GM13976 (cell line): Measurements from ENCODE around the gene RPL32.

Experiments
- DNase-seq: peaks from one replicate; pipeline ENCODE4 v3.0.0; 2012; ENCODE audit warnings: low spot score
- in situ Hi-C: fragments of 300-500 bp; cut with MboI; formaldehyde crosslinking; loops from one replicate; pipeline ENCODE4 v1.12.0; 2022; ENCODE audit warnings: low sequenced_read_pairs, mixed read lengths, inconsistent platforms; ENCODE audit not compliant: unreplicated experiment
- TF ChIP-seq, protein P1 (sequence below): IDR thresholded peaks from 2 replicates; pipeline ENCODE4 v1.5.1; 2012; ENCODE audit warnings: borderline replicate concordance, mild to moderate bottlenecking; ENCODE audit not compliant: insufficient read depth; ENCODE audit errors: extremely low read depth, missing control alignments, control extremely low read depth

RPL32 gene

GRCh38 chr3:12875857-12876836 lies 34.8 kb upstream of the RPL32 start:
- peak; percentile 64 for DNase-seq
- in situ Hi-C loops, result no loop called here
- TF ChIP-seq, protein P1, sequence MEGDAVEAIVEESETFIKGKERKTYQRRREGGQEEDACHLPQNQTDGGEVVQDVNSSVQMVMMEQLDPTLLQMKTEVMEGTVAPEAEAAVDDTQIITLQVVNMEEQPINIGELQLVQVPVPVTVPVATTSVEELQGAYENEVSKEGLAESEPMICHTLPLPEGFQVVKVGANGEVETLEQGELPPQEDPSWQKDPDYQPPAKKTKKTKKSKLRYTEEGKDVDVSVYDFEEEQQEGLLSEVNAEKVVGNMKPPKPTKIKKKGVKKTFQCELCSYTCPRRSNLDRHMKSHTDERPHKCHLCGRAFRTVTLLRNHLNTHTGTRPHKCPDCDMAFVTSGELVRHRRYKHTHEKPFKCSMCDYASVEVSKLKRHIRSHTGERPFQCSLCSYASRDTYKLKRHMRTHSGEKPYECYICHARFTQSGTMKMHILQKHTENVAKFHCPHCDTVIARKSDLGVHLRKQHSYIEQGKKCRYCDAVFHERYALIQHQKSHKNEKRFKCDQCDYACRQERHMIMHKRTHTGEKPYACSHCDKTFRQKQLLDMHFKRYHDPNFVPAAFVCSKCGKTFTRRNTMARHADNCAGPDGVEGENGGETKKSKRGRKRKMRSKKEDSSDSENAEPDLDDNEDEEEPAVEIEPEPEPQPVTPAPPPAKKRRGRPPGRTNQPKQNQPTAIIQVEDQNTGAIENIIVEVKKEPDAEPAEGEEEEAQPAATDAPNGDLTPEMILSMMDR, result peak; percentile 18

GRCh38 chr3:12871404-12871983 lies 30.1 kb upstream of the RPL32 start:
- TF ChIP-seq, protein P1, result no peak
- in situ Hi-C loops, result no loop called here
- no peak for DNase-seq

- peak; percentile 65 for DNase-seq
- in situ Hi-C loops, result no loop called here
- TF ChIP-seq, protein P1, result no peak
These were observed 29.6 kb upstream of the RPL32 start for GRCh38 chr3:12870942-12871341.

DNA sequence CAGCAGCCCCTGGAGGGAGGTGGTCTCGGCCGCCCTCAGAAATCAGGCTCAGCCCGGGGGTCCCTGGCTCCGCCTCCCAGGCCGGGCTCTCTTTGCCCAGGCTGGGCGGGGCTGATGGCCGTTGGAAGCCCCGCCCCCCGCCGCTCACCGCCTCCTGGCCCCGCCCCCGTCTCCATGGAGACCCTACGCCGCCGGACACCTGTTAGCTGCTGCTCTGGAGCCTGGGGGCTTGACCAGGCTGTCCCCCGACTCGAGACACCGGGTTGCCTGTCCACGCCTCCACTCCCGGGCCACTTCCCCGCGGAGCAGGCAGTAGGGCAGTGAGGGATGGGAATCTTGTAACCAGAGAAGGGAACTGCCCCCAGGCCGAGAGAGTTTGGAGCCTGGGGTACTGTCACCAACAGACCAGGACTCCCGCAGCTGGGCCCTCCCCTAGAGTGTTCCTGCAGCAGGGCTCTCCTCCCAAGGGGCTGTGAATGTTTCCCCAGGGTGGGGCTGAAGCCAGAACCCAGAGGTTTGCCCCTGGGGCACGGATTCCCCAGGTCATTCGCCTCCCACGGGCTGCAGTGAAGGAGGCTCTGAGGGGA lies 27.8 kb upstream of the RPL32 start:
- in situ Hi-C loops, result no loop called here
- DNase-seq, result peak; percentile 85
- TF ChIP-seq, protein P1, result no peak

- in situ Hi-C loops, result no loop called here
- peak; percentile 81 for DNase-seq
These were observed 27.0 kb upstream of the RPL32 start for GRCh38 chr3:12868039-12869034.

More at GRCh38 chr3:12868039-12869034, 27.0 kb upstream of the RPL32 start:
- TF ChIP-seq, protein P1, result peak; percentile 95
